RWPE1 (cell line): ENCODE measurements around the gene FAAP100.

Experiments
- CTCF ChIA-PET: fragments of 350-600 bp; sonication (Branson Sonifier 250); formaldehyde crosslinking; extraction: SDS; loops from one replicate; lab custom pipeline; 2021; lab: Yijun Ruan, JAX
- POLR2A ChIA-PET: fragments of 400-600 bp; formaldehyde crosslinking; extraction: SDS; loops from one replicate; lab custom pipeline; 2020; ENCODE audit warnings: antibody characterized with exemption; ENCODE audit not compliant: low non-redundant PET; lab: Yijun Ruan, JAX
- DNase-seq: peaks from one replicate; pipeline ENCODE4 v3.0.0; 2012; ENCODE audit warnings: low spot score
- H3K27ac ChIP-seq: fragments of 450-650 bp; 2 replicates; pipeline ENCODE4 v1.5.1; 2017
- CTCF ChIP-seq: fragments of 450-650 bp; conservative IDR thresholded peaks from 2 replicates; pipeline ENCODE4 v1.5.1; 2017; ENCODE audit warnings: low read depth, mild to moderate bottlenecking

Gene FAAP100

GRCh38 chr17:81528651-81529436 is 23.3 kb downstream of the FAAP100 start:
- CTCF ChIA-PET: interaction anchor here (0.6 to 1.0 kb wide), 2 partner anchors 10 to 16 kb away, joined by 3 to 4 read pairs; no protein-coding TSS in a partner anchor
- no peak for DNase-seq
- POLR2A ChIA-PET: no interaction called here
- no peak for TF ChIP-seq CTCF
- H3K27ac ChIP-seq: no peak overlapping the region

- TF ChIP-seq CTCF: no peak
- POLR2A ChIA-PET: no interaction called here
- H3K27ac ChIP-seq: no peak overlapping the region
- no peak for DNase-seq
- CTCF ChIA-PET: interaction anchor here (0.6 kb wide), 1 partner anchor 16 kb away, joined by 4 read pairs; no protein-coding TSS in a partner anchor
Measured at GRCh38 chr17:81528384-81528650, 23.8 kb downstream of the FAAP100 start.

- ChIA-PET CTCF (no interaction called here), POLR2A (no interaction called here)
- no peak for TF ChIP-seq CTCF
- H3K27ac ChIP-seq: no peak within 1 kb of the TSS
- DNase-seq: no peak
Measured at GRCh38 chr17:81527591-81528383, 24.4 kb downstream of the FAAP100 start, which contains the start of gene FSCN2. Gene FSCN2 (plus strand): TSS chr17:81528377. CDS start chr17:81528532, 155 bp downstream.

GRCh38 chr17:81526662-81527571 is 25.2 kb downstream of the FAAP100 start:
- TF ChIP-seq CTCF: no peak
- H3K27ac ChIP-seq: no peak overlapping the region
- ChIA-PET POLR2A (no interaction called here), CTCF (no interaction called here)
- no peak for DNase-seq

- no peak overlapping the region for H3K27ac ChIP-seq
- DNase-seq: no peak
- TF ChIP-seq CTCF: no peak
- ChIA-PET POLR2A (interaction anchor here (0.6 kb wide), 1 partner anchor 302 kb away, joined by 3 read pairs; the partner anchor contains the start of gene CEP131), CTCF (no interaction called here)
Measured at GRCh38 chr17:81524865-81525159, 27.3 kb downstream of the FAAP100 start.
